Epithelial cell of proximal tubule (primary cell): ENCODE data around the gene CDHR4. TPM values are rescaled to one million over a fixed set of nuclear protein-coding genes. Genes with fewer than 3 reads are reported as not detected.
A peak's percentile ranks its signal among the peaks of the same experiment; 100 is the strongest.

Experiments used
- DNase-seq: peaks from one replicate; pipeline ENCODE4 v3.0.0-alpha.2; 2011; ENCODE audit warnings: low read depth
- H3K4me3 ChIP-seq: 2 replicates; pipeline ENCODE4 v1.5.1; 2011; ENCODE audit warnings: low read depth, mild to moderate bottlenecking, low read length
- total RNA-seq: library from RNA; depleted of rRNA; stranded (reverse); fragments of >200 nt; gene quantifications from 2 replicates; pipeline ENCODE4 v1.2.3, GENCODE V29; 2015
- TF ChIP-seq, protein P1 (sequence below): conservative IDR thresholded peaks from 2 replicates; pipeline ENCODE4 v1.5.1; 2012; ENCODE audit warnings: low read depth, mild to moderate bottlenecking, low read length

Gene CDHR4
- total RNA-seq = not detected in 2 replicates

- TF ChIP-seq, protein P1, sequence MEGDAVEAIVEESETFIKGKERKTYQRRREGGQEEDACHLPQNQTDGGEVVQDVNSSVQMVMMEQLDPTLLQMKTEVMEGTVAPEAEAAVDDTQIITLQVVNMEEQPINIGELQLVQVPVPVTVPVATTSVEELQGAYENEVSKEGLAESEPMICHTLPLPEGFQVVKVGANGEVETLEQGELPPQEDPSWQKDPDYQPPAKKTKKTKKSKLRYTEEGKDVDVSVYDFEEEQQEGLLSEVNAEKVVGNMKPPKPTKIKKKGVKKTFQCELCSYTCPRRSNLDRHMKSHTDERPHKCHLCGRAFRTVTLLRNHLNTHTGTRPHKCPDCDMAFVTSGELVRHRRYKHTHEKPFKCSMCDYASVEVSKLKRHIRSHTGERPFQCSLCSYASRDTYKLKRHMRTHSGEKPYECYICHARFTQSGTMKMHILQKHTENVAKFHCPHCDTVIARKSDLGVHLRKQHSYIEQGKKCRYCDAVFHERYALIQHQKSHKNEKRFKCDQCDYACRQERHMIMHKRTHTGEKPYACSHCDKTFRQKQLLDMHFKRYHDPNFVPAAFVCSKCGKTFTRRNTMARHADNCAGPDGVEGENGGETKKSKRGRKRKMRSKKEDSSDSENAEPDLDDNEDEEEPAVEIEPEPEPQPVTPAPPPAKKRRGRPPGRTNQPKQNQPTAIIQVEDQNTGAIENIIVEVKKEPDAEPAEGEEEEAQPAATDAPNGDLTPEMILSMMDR = no peak
- peak; percentile 35 for DNase-seq
- H3K4me3 ChIP-seq = no peak within 1 kb of the TSS
Observed at GRCh38 chr3:49799761-49800160, at the start of gene CDHR4. Gene CDHR4, minus strand, starts transcription at chr3:49799873. Its CDS starts 61 bp downstream, at chr3:49799812.

- no peak overlapping the region for H3K4me3 ChIP-seq
- DNase-seq = no peak
- TF ChIP-seq, protein P1 = no peak
Observed at GRCh38 chr3:49845694-49846093, 46.0 kb upstream of the CDHR4 start.

GRCh38 chr3:49844464-49845183 lies 45.0 kb upstream of the CDHR4 start:
- no peak for DNase-seq
- no peak overlapping the region for H3K4me3 ChIP-seq
- TF ChIP-seq, protein P1 = no peak

DNA sequence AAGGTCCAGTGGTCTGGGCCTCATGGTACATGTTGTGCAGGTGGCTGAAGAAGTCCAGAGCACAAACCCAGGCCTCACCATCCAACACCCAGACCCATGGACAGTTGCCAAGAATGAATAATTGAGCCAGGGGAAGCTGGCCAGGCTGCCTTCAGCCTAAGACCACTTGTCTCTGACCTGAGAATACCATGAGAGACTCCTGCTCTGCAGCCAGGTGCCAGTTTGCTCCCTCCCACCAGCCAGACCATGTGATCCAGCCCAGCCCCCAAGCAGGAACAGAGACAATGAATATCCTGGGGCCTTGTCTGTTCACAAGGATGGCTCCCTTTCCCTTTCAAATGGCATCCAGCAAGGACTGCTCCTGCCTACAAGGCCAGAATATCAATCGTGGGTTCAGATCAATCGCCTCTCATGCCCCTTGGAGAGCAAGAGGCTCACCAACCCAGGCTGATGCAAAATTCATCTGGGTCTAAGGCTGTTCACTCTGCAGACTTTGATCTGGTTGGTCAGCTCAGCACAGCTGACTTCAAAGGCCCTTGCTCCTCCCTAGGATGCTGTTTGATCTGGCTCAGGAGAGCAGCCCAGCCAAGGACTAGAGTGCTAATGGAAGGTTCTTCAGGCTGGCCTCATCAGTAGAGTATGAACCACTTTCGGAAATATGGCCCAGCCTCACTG lies 43.3 kb upstream of the CDHR4 start:
- no peak for DNase-seq
- no peak overlapping the region for H3K4me3 ChIP-seq
- TF ChIP-seq, protein P1 = no peak

- TF ChIP-seq, protein P1 = no peak
- no peak for DNase-seq
- no peak overlapping the region for H3K4me3 ChIP-seq
Observed at GRCh38 chr3:49841806-49842205, 42.1 kb upstream of the CDHR4 start.

DNA sequence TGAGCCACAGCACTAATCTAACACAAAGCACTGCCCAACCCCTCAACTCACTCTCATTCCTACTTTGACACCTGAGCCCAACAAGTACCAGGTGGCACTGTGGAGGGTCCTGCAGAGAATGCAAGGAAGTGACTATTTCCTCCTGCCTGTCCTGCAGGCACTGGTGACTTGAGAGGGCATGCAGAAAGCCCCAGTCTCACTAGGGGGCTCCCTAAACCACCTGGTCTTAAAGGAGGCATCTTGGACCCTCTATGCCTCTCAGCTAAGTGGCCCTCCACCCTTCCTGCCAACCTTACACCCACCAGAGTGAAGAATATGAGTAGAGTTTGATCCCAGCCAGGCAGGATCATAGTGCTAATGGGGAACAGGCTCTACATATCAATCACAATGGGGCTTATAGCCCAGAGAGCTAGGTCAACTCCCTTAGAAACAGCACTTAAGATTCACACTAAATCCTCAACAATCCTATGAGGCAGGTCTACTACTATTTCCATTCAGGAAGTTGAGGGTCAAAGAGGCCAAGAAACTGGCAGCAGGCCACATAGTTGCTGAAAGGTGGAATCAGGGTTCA lies 41.5 kb upstream of the CDHR4 start:
- TF ChIP-seq, protein P1 = peak; percentile 62
- no peak overlapping the region for H3K4me3 ChIP-seq
- no peak for DNase-seq
